MM.1S (cell line): ENCODE results near the gene GABRA1.

Source experiments
- DNase-seq: peaks from one replicate; pipeline ENCODE4 v3.0.0-alpha.2; 2015
- H2AFZ ChIP-seq: fragments of 300-600 bp; sonication (generic); 2 replicates; pipeline ENCODE4 v1.6.0; 2016; ENCODE audit warnings: antibody characterized with exemption, low read length
- H3F3A ChIP-seq: fragments of 300-600 bp; sonication (generic); 2 replicates; pipeline ENCODE4 v1.6.1; 2016; ENCODE audit warnings: mild to moderate bottlenecking, antibody characterized with exemption, low read length, moderate library complexity, mixed read lengths; ENCODE audit not compliant: insufficient read depth
- H3K27ac ChIP-seq: fragments of 300-600 bp; sonication (generic); 2 replicates; pipeline ENCODE4 v1.5.1; 2016; ENCODE audit warnings: mild to moderate bottlenecking, low read length
- H3K27me3 ChIP-seq: fragments of 300-600 bp; sonication (generic); replicated peaks from 2 replicates; pipeline ENCODE4 v1.6.0; 2016; ENCODE audit warnings: low read length; ENCODE audit not compliant: insufficient read depth
- H3K36me3 ChIP-seq: fragments of 300-600 bp; sonication (generic); replicated peaks from 2 replicates; pipeline ENCODE4 v1.6.1; 2016; ENCODE audit warnings: mild to moderate bottlenecking, low read length, mixed read lengths; ENCODE audit not compliant: insufficient read depth
- H3K4me1 ChIP-seq: fragments of 300-600 bp; sonication (generic); 2 replicates; pipeline ENCODE4 v1.6.1; 2016; ENCODE audit warnings: low read length, mixed read lengths
- H3K4me2 ChIP-seq: fragments of 300-600 bp; sonication (generic); 2 replicates; pipeline ENCODE4 v1.6.0; 2016; ENCODE audit warnings: low read depth, low read length
- H3K4me3 ChIP-seq: fragments of 300-600 bp; sonication (generic); 2 replicates; pipeline ENCODE4 v1.5.1; 2016; ENCODE audit warnings: low read length, mixed read lengths
- H3K79me2 ChIP-seq: fragments of 300-600 bp; sonication (generic); 2 replicates; pipeline ENCODE4 v1.6.1; 2016; ENCODE audit warnings: mixed run types, low read length, mixed read lengths
- H3K9ac ChIP-seq: fragments of 300-600 bp; sonication (generic); 2 replicates; pipeline ENCODE4 v1.6.1; 2016; ENCODE audit warnings: low read length, mixed read lengths
- H3K9me2 ChIP-seq: fragments of 300-600 bp; sonication (generic); replicated peaks from 2 replicates; pipeline ENCODE4 v1.6.1; 2016; ENCODE audit warnings: mild to moderate bottlenecking, low read length, mixed read lengths; ENCODE audit not compliant: insufficient read depth
- H3K9me3 ChIP-seq: fragments of 300-600 bp; sonication (generic); replicated peaks from 2 replicates; pipeline ENCODE4 v1.6.1; 2016; ENCODE audit warnings: mild to moderate bottlenecking, low read length, mixed read lengths; ENCODE audit not compliant: insufficient read depth
- H4K20me1 ChIP-seq: fragments of 300-600 bp; sonication (generic); 2 replicates; pipeline ENCODE4 v1.6.1; 2016; ENCODE audit warnings: mild to moderate bottlenecking, low read length, moderate library complexity, mixed read lengths; ENCODE audit not compliant: insufficient read depth
- EZH2 ChIP-seq: fragments of 300-600 bp; sonication (generic); optimal IDR thresholded peaks from 2 replicates; pipeline ENCODE3; 2017; ENCODE audit warnings: low read depth, mild to moderate bottlenecking, antibody characterized with exemption, low read length, mixed read lengths
- EZH2phosphoT487 ChIP-seq: fragments of 300-600 bp; sonication (generic); IDR thresholded peaks from 2 replicates; pipeline ENCODE4 v1.6.1; 2018; ENCODE audit warnings: antibody characterized with exemption, low read length
- TF ChIP-seq, protein P1 (sequence below): fragments of 300-600 bp; sonication (generic); IDR thresholded peaks from 2 replicates; pipeline ENCODE4 v1.5.1; 2016; ENCODE audit warnings: antibody characterized with exemption, low read length, mixed read lengths

GABRA1 gene

DNA sequence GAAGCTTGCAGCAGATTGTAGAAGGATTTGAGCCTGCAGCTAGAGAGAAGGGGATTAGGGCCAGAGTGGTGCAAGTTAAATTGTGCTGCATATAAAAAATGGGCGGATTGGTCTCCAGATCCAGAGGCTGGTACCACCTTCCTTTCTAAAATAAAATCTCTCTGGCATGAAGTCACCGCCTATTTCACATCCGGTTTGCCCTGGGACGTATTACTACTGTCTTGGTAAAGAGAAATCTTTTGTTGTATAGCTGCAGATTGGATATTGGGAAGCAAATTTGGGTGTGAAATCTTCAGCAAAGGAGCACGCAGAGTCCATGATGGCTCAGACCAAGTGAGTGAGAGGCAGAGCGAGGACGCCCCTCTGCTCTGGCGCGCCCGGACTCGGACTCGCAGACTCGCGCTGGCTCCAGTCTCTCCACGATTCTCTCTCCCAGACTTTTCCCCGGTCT, at the start of gene GABRA1:
GABRA1 (plus strand) TSS at position 180 of the 451 bp plus-strand sequence. CDS start 2,691 bp downstream, outside the sequence.
- Histone ChIP-seq H3K9me2 (no peaks in the 10 kb centered on the region), H3K9ac (no peak within 1 kb of the TSS), H3K4me3 (no peak within 1 kb of the TSS), H4K20me1 (no peaks in the 10 kb centered on the region), H3K36me3 (no peaks in the 10 kb centered on the region), H3F3A (no peaks in the 10 kb centered on the region), H3K27ac (no peak within 1 kb of the TSS), H3K27me3 (no peaks in the 10 kb centered on the region), H2AFZ (no peak within 1 kb of the TSS), H3K4me1 (no peaks in the 10 kb centered on the region), H3K9me3 (no peaks in the 10 kb centered on the region), H3K79me2 (no peaks in the 10 kb centered on the region), H3K4me2 (no peak within 1 kb of the TSS)
- no peak for DNase-seq
- TF ChIP-seq EZH2phosphoT487 (no peak), EZH2 (no peak)
- TF ChIP-seq, protein P1, sequence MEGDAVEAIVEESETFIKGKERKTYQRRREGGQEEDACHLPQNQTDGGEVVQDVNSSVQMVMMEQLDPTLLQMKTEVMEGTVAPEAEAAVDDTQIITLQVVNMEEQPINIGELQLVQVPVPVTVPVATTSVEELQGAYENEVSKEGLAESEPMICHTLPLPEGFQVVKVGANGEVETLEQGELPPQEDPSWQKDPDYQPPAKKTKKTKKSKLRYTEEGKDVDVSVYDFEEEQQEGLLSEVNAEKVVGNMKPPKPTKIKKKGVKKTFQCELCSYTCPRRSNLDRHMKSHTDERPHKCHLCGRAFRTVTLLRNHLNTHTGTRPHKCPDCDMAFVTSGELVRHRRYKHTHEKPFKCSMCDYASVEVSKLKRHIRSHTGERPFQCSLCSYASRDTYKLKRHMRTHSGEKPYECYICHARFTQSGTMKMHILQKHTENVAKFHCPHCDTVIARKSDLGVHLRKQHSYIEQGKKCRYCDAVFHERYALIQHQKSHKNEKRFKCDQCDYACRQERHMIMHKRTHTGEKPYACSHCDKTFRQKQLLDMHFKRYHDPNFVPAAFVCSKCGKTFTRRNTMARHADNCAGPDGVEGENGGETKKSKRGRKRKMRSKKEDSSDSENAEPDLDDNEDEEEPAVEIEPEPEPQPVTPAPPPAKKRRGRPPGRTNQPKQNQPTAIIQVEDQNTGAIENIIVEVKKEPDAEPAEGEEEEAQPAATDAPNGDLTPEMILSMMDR: no peak

DNA sequence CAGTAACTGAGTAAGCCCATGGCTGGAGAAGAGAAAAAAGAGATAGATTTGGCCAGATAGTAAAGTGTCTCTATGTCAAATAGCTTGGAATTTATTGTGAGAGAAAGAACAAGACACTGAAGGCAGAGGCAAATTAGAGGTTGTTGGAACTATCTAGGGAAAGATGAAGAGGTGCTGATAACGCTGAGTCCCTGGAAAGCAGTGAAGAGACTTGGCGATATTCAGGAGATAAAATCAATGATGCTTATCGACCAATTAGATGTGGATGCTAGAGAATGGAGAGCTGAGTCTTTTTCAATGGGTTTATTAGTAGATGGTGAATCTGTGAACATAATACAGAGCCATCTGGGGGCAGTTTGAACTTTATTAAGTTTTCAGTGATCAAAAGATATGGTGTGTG, 48.6 kb upstream of the GABRA1 start:
- Histone ChIP-seq H2AFZ (no peak overlapping the region), H3K27me3 (no peaks in the 10 kb centered on the region), H3K9me3 (no peaks in the 10 kb centered on the region), H3K79me2 (no peaks in the 10 kb centered on the region), H3F3A (no peaks in the 10 kb centered on the region), H3K9ac (no peak overlapping the region), H3K36me3 (no peaks in the 10 kb centered on the region), H3K4me3 (no peak overlapping the region), H3K4me1 (no peaks in the 10 kb centered on the region), H3K27ac (no peak overlapping the region), H4K20me1 (no peaks in the 10 kb centered on the region), H3K9me2 (no peaks in the 10 kb centered on the region), H3K4me2 (no peak overlapping the region)
- no peak for DNase-seq
- TF ChIP-seq EZH2phosphoT487 (no peak), EZH2 (no peak)
- TF ChIP-seq, protein P1: no peak

DNA sequence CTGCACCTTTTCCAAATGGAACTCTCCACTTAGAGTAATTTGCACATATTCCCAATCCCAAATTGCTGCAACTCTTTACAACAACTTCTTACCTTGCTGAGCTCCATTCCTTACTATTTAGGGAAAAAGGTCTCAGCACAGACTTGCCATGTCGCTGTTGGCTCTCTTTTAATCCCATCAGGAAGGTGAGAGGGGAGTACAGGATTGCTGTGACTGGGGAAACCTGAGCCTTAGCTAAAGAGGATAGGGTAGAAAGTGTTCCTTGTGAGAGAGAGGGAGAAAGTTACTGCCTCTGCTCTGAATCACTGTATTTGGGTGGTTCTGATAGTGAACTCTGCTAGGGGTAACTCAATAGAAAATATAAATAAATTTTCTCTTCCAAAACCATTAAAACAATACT, 43.7 kb upstream of the GABRA1 start:
- Histone ChIP-seq H3K79me2 (no peaks in the 10 kb centered on the region), H4K20me1 (no peaks in the 10 kb centered on the region), H3K36me3 (no peaks in the 10 kb centered on the region), H3K4me2 (no peak overlapping the region), H3K9me2 (no peaks in the 10 kb centered on the region), H3F3A (no peaks in the 10 kb centered on the region), H3K27me3 (no peaks in the 10 kb centered on the region), H2AFZ (no peak overlapping the region), H3K4me3 (no peak overlapping the region), H3K4me1 (no peaks in the 10 kb centered on the region), H3K27ac (no peak overlapping the region), H3K9me3 (no peaks in the 10 kb centered on the region), H3K9ac (no peak overlapping the region)
- TF ChIP-seq EZH2phosphoT487 (no peak), EZH2 (no peak)
- TF ChIP-seq, protein P1: no peak
- no peak for DNase-seq
